Ectodermal cell (in vitro differentiated cells): ENCODE results near the gene PON1.

Experiments used
- H3K27ac ChIP-seq: 2 replicates; pipeline ENCODE4 v1.7.0; 2013; ENCODE audit warnings: mild to moderate bottlenecking, low read depth, low read length; ENCODE audit not compliant: insufficient read depth, poor library complexity, severe bottlenecking
- H3K27me3 ChIP-seq: 2 replicates; pipeline ENCODE4 v1.7.0; 2013; ENCODE audit warnings: mild to moderate bottlenecking, low read length; ENCODE audit not compliant: insufficient read depth, control insufficient read depth, poor library complexity, severe bottlenecking
- H3K36me3 ChIP-seq: one replicate; pipeline ENCODE4 v1.7.0; 2013; ENCODE audit warnings: low read length; ENCODE audit not compliant: control insufficient read depth, insufficient read depth
- H3K4me1 ChIP-seq: one replicate; pipeline ENCODE4 v1.7.0; 2013; ENCODE audit warnings: low read length; ENCODE audit not compliant: control insufficient read depth, insufficient read depth
- H3K4me3 ChIP-seq: 2 replicates; pipeline ENCODE4 v1.7.0; 2013; ENCODE audit warnings: low read depth, low read length, control low read depth; ENCODE audit not compliant: insufficient read depth
- H3K9me3 ChIP-seq: 2 replicates; pipeline ENCODE4 v1.7.0; 2013; ENCODE audit warnings: mild to moderate bottlenecking, low read length, moderate library complexity; ENCODE audit not compliant: control insufficient read depth
- WGBS, 2 experiments: methylation state at CpG; one replicate each; pipeline ENCODE4 v1.1.7; 2013; ENCODE audit warnings: missing lambda C conversion rate in 2 of 2; 5-methylcytosine and 5-hydroxymethylcytosine counted together

The PON1 gene

GRCh38 chr7:95297041-95297440, 27.3 kb downstream of the PON1 start:
- 92 to 95% methylated on average over 1 of the region's 1 CpG for WGBS, 2 experiments
- Histone ChIP-seq H3K4me3 (no peak overlapping the region), H3K27me3 (no peaks in the 10 kb centered on the region), H3K4me1 (no peaks in the 10 kb centered on the region), H3K27ac (no peak overlapping the region), H3K9me3 (no peaks in the 10 kb centered on the region), H3K36me3 (no peaks in the 10 kb centered on the region)

GRCh38 chr7:95296456-95296855, 27.9 kb downstream of the PON1 start:
- 92 to 97% methylated on average over 4 to 5 of the region's 6 CpGs for WGBS, 2 experiments
- Histone ChIP-seq H3K4me1 (no peaks in the 10 kb centered on the region), H3K36me3 (no peaks in the 10 kb centered on the region), H3K4me3 (no peak overlapping the region), H3K9me3 (no peaks in the 10 kb centered on the region), H3K27ac (no peak overlapping the region), H3K27me3 (no peaks in the 10 kb centered on the region)

- H3K27me3 ChIP-seq: no peaks in the 10 kb centered on the region
- no peak overlapping the region for H3K27ac ChIP-seq
- no peaks in the 10 kb centered on the region for H3K9me3 ChIP-seq
- no peak overlapping the region for H3K4me3 ChIP-seq
- no peaks in the 10 kb centered on the region for H3K36me3 ChIP-seq
- H3K4me1 ChIP-seq: no peaks in the 10 kb centered on the region
Measured at GRCh38 chr7:95295397-95295796, 28.9 kb downstream of the PON1 start.

GRCh38 chr7:95290166-95290830, 34.0 kb downstream of the PON1 start:
- 98% methylated on average over 6 to 7 of the region's 7 CpGs for WGBS, 2 experiments

GRCh38 chr7:95286096-95286495, 38.2 kb downstream of the PON1 start:
- H3K4me3 ChIP-seq: no peak overlapping the region
- no peaks in the 10 kb centered on the region for H3K27me3 ChIP-seq
- no peak overlapping the region for H3K27ac ChIP-seq
- H3K9me3 ChIP-seq: no peaks in the 10 kb centered on the region
- 94 to 100% methylated on average over 2 of the region's 2 CpGs for WGBS, 2 experiments
- peaks cover 4% of the 10 kb centered on the region for H3K36me3 ChIP-seq
- H3K4me1 ChIP-seq: no peaks in the 10 kb centered on the region

More at GRCh38 chr7:95290166-95290830, 34.0 kb downstream of the PON1 start:
- no peaks in the 10 kb centered on the region for H3K4me1 ChIP-seq
- H3K4me3 ChIP-seq: no peak overlapping the region
- H3K36me3 ChIP-seq: peaks cover 4% of the 10 kb centered on the region
- H3K9me3 ChIP-seq: no peaks in the 10 kb centered on the region
- no peak overlapping the region for H3K27ac ChIP-seq
- no peaks in the 10 kb centered on the region for H3K27me3 ChIP-seq

GRCh38 chr7:95279417-95279816, 44.9 kb downstream of the PON1 start:
- Histone ChIP-seq H3K36me3 (no peaks in the 10 kb centered on the region), H3K4me3 (no peak overlapping the region), H3K9me3 (no peaks in the 10 kb centered on the region), H3K4me1 (no peaks in the 10 kb centered on the region), H3K27ac (no peak overlapping the region), H3K27me3 (no peaks in the 10 kb centered on the region)
- WGBS, 2 experiments: 80 to 100% methylated on average over 1 to 2 of the region's 2 CpGs

- Histone ChIP-seq H3K27me3 (no peaks in the 10 kb centered on the region), H3K36me3 (no peaks in the 10 kb centered on the region), H3K27ac (no peak overlapping the region), H3K4me3 (no peak overlapping the region), H3K9me3 (no peaks in the 10 kb centered on the region), H3K4me1 (no peaks in the 10 kb centered on the region)
- 67 to 71% methylated on average over 2 of the region's 2 CpGs for WGBS, 2 experiments
Measured at GRCh38 chr7:95276114-95276513, 48.2 kb downstream of the PON1 start.

- no peaks in the 10 kb centered on the region for H3K4me1 ChIP-seq
- H3K4me3 ChIP-seq: no peak overlapping the region
- WGBS, 2 experiments: 90 to 91% methylated on average over 3 to 5 of the region's 5 CpGs
- no peaks in the 10 kb centered on the region for H3K36me3 ChIP-seq
- no peaks in the 10 kb centered on the region for H3K9me3 ChIP-seq
- no peak overlapping the region for H3K27ac ChIP-seq
- H3K27me3 ChIP-seq: no peaks in the 10 kb centered on the region
Measured at GRCh38 chr7:95269640-95270039, 54.7 kb downstream of the PON1 start.

GRCh38 chr7:95267754-95268153, 56.6 kb downstream of the PON1 start:
- Histone ChIP-seq H3K36me3 (no peaks in the 10 kb centered on the region), H3K27ac (no peak overlapping the region), H3K9me3 (no peaks in the 10 kb centered on the region), H3K4me1 (no peaks in the 10 kb centered on the region), H3K27me3 (no peaks in the 10 kb centered on the region), H3K4me3 (no peak overlapping the region)
- 94 to 100% methylated on average over 2 of the region's 2 CpGs for WGBS, 2 experiments

- Histone ChIP-seq H3K27me3 (no peaks in the 10 kb centered on the region), H3K4me3 (no peak overlapping the region), H3K27ac (no peak overlapping the region), H3K9me3 (no peaks in the 10 kb centered on the region), H3K4me1 (no peaks in the 10 kb centered on the region), H3K36me3 (no peaks in the 10 kb centered on the region)
- 100% methylated on average over 1 of the region's 2 CpGs; no CpG with 5 or more reads in 1 of the 2 experiments for WGBS, 2 experiments
Measured at GRCh38 chr7:95265634-95266033, 58.7 kb downstream of the PON1 start.
